Type B pancreatic cell (in vitro differentiated cells): ENCODE results near the gene SCML2. TPM values are rescaled to one million over a fixed set of nuclear protein-coding genes. Genes with fewer than 3 reads are reported as not detected.

Experiments used
- DNase-seq: peaks from one replicate; pipeline ENCODE4 v3.0.0; 2021; ENCODE audit warnings: mixed read lengths; ENCODE audit not compliant: unreplicated experiment; ENCODE audit errors: extremely low spot score
- H3K27ac Mint-ChIP-seq: 2 replicates; pipeline ENCODE4 v1.8.0; 2021; ENCODE audit warnings: mild to moderate bottlenecking, mixed read lengths
- H3K27me3 Mint-ChIP-seq: 2 replicates; pipeline ENCODE4 v1.8.0; 2021; ENCODE audit warnings: mixed read lengths
- H3K36me3 Mint-ChIP-seq: 2 replicates; pipeline ENCODE4 v1.8.0; 2021; ENCODE audit warnings: mixed read lengths
- H3K4me1 Mint-ChIP-seq: one replicate; pipeline ENCODE4 v1.8.0; 2021; ENCODE audit warnings: mixed read lengths; ENCODE audit not compliant: unreplicated experiment
- H3K4me3 Mint-ChIP-seq: 2 replicates; pipeline ENCODE4 v1.8.0; 2021; ENCODE audit warnings: mild to moderate bottlenecking, mixed read lengths
- H3K9me3 Mint-ChIP-seq: 2 replicates; pipeline ENCODE4 v1.8.0; 2021; ENCODE audit warnings: mixed read lengths
- total RNA-seq: library from RNA; stranded (reverse); gene quantifications from 2 replicates; pipeline ENCODE4 v1.2.1, GENCODE V29; 2021; ENCODE audit warnings: low replicate concordance
- TF ChIP-seq, protein P1 (sequence below): fragments of 200-600 bp; sonication (generic); conservative IDR thresholded peaks from 2 replicates; pipeline ENCODE4 v1.5.0; 2021; ENCODE audit warnings: antibody characterized with exemption, mild to moderate bottlenecking

Gene SCML2
- total RNA-seq, 1 donor from 2014 or later, result 10.8 TPM

DNA sequence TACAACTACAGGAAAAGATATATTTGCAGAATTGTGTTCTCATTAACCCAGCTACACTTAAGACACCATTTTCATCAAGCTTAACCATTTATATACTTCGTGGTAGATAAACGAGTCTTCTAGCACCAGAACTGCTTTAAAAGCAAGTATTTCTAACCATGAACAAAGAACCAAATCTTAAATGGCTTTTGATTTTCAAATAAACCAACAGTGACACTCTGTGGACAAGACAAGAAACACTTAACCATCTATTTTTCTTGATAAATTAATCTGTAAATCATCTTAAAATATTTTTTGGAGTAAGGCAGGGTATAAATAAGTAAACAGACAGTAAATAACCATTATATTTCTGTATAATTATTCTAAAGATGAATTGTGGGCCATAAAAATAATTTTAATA is 144.0 kb downstream of the SCML2 start:
- H3K36me3 Mint-ChIP-seq, result no peaks in the 10 kb centered on the region
- H3K27me3 Mint-ChIP-seq, result no peaks in the 10 kb centered on the region
- no peaks in the 10 kb centered on the region for H3K4me1 Mint-ChIP-seq
- no peak for DNase-seq
- H3K4me3 Mint-ChIP-seq, result no peak overlapping the region
- no peaks in the 10 kb centered on the region for H3K9me3 Mint-ChIP-seq
- TF ChIP-seq, protein P1, sequence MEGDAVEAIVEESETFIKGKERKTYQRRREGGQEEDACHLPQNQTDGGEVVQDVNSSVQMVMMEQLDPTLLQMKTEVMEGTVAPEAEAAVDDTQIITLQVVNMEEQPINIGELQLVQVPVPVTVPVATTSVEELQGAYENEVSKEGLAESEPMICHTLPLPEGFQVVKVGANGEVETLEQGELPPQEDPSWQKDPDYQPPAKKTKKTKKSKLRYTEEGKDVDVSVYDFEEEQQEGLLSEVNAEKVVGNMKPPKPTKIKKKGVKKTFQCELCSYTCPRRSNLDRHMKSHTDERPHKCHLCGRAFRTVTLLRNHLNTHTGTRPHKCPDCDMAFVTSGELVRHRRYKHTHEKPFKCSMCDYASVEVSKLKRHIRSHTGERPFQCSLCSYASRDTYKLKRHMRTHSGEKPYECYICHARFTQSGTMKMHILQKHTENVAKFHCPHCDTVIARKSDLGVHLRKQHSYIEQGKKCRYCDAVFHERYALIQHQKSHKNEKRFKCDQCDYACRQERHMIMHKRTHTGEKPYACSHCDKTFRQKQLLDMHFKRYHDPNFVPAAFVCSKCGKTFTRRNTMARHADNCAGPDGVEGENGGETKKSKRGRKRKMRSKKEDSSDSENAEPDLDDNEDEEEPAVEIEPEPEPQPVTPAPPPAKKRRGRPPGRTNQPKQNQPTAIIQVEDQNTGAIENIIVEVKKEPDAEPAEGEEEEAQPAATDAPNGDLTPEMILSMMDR, result peak; percentile 71
- no peak overlapping the region for H3K27ac Mint-ChIP-seq

DNA sequence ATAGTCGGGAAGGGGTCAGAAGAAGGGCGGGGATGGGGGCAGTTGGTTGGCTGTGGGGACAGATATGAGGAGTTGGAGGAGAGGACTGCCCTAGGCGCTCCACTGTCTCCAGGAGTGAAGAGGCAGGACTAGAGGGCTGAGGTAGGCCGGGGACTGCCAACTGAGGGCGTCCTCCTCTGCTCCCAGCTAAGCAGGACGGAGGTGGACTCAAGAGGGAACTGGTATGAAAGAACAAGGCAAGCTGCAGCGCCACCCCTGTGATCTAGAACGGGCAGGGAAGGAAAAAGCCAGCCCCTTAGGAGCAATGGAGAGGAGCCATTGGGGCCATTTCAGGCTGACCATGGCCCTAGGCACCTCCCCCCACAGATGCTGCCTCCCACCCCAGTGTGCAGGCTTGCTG is 147.8 kb downstream of the SCML2 start:
- H3K9me3 Mint-ChIP-seq, result no peaks in the 10 kb centered on the region
- H3K27ac Mint-ChIP-seq, result no peak overlapping the region
- TF ChIP-seq, protein P1, result no peak
- no peaks in the 10 kb centered on the region for H3K36me3 Mint-ChIP-seq
- H3K27me3 Mint-ChIP-seq, result no peaks in the 10 kb centered on the region
- no peak for DNase-seq
- H3K4me1 Mint-ChIP-seq, result no peaks in the 10 kb centered on the region
- H3K4me3 Mint-ChIP-seq, result no peak overlapping the region

DNA sequence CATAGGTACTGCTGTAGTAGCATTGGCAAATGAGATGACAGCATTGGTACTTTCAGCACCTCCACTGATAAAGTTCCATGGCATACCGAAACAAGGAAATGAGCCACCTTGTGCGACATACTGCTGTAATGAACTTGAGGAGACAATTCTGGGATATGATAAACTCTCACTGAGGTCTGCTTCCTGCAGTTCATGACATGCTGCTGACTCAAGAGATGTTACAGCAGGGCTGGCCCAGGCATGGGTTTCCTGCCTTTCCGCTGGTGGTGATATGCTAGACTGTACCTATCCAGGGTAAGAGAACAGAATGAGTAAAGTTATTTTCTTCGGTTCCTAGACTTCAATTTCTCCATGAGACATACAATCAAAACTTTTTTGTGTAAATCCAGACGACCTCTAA is 150.9 kb downstream of the SCML2 start:
- no peaks in the 10 kb centered on the region for H3K27me3 Mint-ChIP-seq
- H3K9me3 Mint-ChIP-seq, result no peaks in the 10 kb centered on the region
- no peak for DNase-seq
- H3K36me3 Mint-ChIP-seq, result no peaks in the 10 kb centered on the region
- no peaks in the 10 kb centered on the region for H3K4me1 Mint-ChIP-seq
- no peak overlapping the region for H3K4me3 Mint-ChIP-seq
- TF ChIP-seq, protein P1, result no peak
- H3K27ac Mint-ChIP-seq, result no peak overlapping the region

DNA sequence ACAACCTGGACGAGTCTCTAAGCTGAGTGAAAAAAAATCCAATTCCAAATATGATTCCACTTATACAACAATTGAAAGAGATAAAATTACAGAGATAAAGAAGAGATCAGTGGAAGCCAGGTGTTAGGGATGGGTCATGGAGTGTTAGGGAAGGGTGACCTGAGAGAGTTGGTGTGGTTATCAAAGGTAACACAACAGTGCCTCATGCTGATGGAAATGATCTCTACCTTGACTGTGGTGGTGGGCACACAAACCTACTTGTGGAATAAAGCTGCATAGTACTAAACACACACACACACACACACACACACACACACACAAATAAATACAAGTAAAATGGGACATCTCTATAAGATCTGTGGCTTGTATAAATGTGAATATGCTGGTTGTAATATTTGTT is 159.8 kb downstream of the SCML2 start:
- H3K4me3 Mint-ChIP-seq, result no peak overlapping the region
- H3K4me1 Mint-ChIP-seq, result no peaks in the 10 kb centered on the region
- TF ChIP-seq, protein P1, result no peak
- no peak overlapping the region for H3K27ac Mint-ChIP-seq
- H3K27me3 Mint-ChIP-seq, result no peaks in the 10 kb centered on the region
- no peaks in the 10 kb centered on the region for H3K9me3 Mint-ChIP-seq
- H3K36me3 Mint-ChIP-seq, result no peaks in the 10 kb centered on the region
- DNase-seq, result no peak

Other genes with a start within 250 kb of the SCML2 start
- gene BEND2, start 133.8 kb downstream of the SCML2 start, total RNA-seq, result not detected in 2 replicates
- gene CDKL5, start 70.9 kb upstream of the SCML2 start, total RNA-seq, result 17.0 and 17.9 TPM in 2 replicates